NB4 (cell line): Measurements from ENCODE around the gene ZYX.
A peak's percentile ranks its signal among the peaks of the same experiment; 100 is the strongest.

Source experiments
- DNase-seq: peaks from one replicate; pipeline ENCODE4 v3.0.0; 2010; ENCODE audit warnings: low read depth
- H3K4me3 ChIP-seq: one replicate; pipeline ENCODE4 v1.5.1; 2011; ENCODE audit warnings: mild to moderate bottlenecking, low read depth, low read length, moderate library complexity
- CTCF ChIP-seq: IDR thresholded peaks from one replicate; pipeline ENCODE4 v1.5.1; 2012; ENCODE audit warnings: low read depth, low read length
- MAX ChIP-seq: IDR thresholded peaks from 2 replicates; pipeline ENCODE4 v1.6.1; 2011; ENCODE audit warnings: low read depth, low read length
- MYC ChIP-seq: IDR thresholded peaks from 2 replicates; pipeline ENCODE4 v1.6.1; 2011; ENCODE audit warnings: low read depth, low read length
- POLR2A ChIP-seq: IDR thresholded peaks from 2 replicates; pipeline ENCODE4 v1.6.1; 2011; ENCODE audit warnings: mild to moderate bottlenecking; ENCODE audit not compliant: insufficient read length; ENCODE audit errors: extremely low read depth

The ZYX gene

GRCh38 chr7:143367972-143368371, 13.2 kb upstream of the ZYX start:
- no peak overlapping the region for H3K4me3 ChIP-seq
- TF ChIP-seq MAX: no peak
- TF ChIP-seq CTCF: no peak
- no peak for TF ChIP-seq MYC
- TF ChIP-seq POLR2A: no peak
- DNase-seq: no peak

GRCh38 chr7:143368387-143368786, 12.8 kb upstream of the ZYX start:
- no peak for DNase-seq
- no peak overlapping the region for H3K4me3 ChIP-seq
- TF ChIP-seq POLR2A: no peak
- no peak for TF ChIP-seq MYC
- no peak for TF ChIP-seq MAX
- TF ChIP-seq CTCF: no peak

- no peak for DNase-seq
- TF ChIP-seq MYC (no peak), MAX (no peak), CTCF (no peak), POLR2A (no peak)
- H3K4me3 ChIP-seq: no peak overlapping the region
Observed at GRCh38 chr7:143369678-143370651, 11.2 kb upstream of the ZYX start.

- TF ChIP-seq POLR2A: no peak
- no peak; the same call in none of the 2 replicates for TF ChIP-seq MYC
- TF ChIP-seq MAX: peak; percentile 50
- peak; percentile 58 for TF ChIP-seq CTCF
- DNase-seq: peak; percentile 94
- H3K4me3 ChIP-seq: no peak overlapping the region
Observed at GRCh38 chr7:143372070-143372469, 9.1 kb upstream of the ZYX start.

- TF ChIP-seq MAX: no peak
- no peak for TF ChIP-seq MYC
- TF ChIP-seq POLR2A: no peak
- no peak for TF ChIP-seq CTCF
- no peak overlapping the region for H3K4me3 ChIP-seq
- no peak for DNase-seq
Observed at GRCh38 chr7:143373255-143373794, 7.8 kb upstream of the ZYX start.
